Calu3 (cell line): Measurements from ENCODE around the gene KLC1. TPM values are rescaled to one million over a fixed set of nuclear protein-coding genes. Genes with fewer than 3 reads are reported as not detected.

Experiments
- BruUV-seq: library from RNA; stranded (reverse); fragments of 400-500 nt; replicated peaks from 2 replicates; lab custom pipeline; 2021; lab: Mats Ljungman, UMichigan
- CTCF ChIA-PET: fragments of 300-600 bp; sonication (Branson Sonifier 250); formaldehyde crosslinking; loops from one replicate; lab custom pipeline; 2022; ENCODE audit warnings: antibody characterized with exemption; lab: Charles Lee
- DNase-seq: peaks from one replicate; pipeline ENCODE4 v3.0.0; 2022
- H3K27ac Mint-ChIP-seq: one replicate; pipeline ENCODE4 v1.8.0; 2022; ENCODE audit warnings: mixed read lengths; ENCODE audit not compliant: unreplicated experiment
- H3K27me3 Mint-ChIP-seq: one replicate; pipeline ENCODE4 v1.8.0; 2022; ENCODE audit warnings: mixed read lengths; ENCODE audit not compliant: unreplicated experiment
- H3K36me3 Mint-ChIP-seq: one replicate; pipeline ENCODE4 v1.8.0; 2022; ENCODE audit warnings: mild to moderate bottlenecking, moderate library complexity, mixed read lengths; ENCODE audit not compliant: insufficient read depth, unreplicated experiment
- H3K4me1 Mint-ChIP-seq: one replicate; pipeline ENCODE4 v1.8.0; 2022; ENCODE audit warnings: mild to moderate bottlenecking, low read depth, mixed read lengths; ENCODE audit not compliant: unreplicated experiment
- H3K4me3 Mint-ChIP-seq: one replicate; pipeline ENCODE4 v1.8.0; 2022; ENCODE audit warnings: mild to moderate bottlenecking, low read depth, moderate library complexity, mixed read lengths; ENCODE audit not compliant: unreplicated experiment
- H3K9me3 Mint-ChIP-seq: one replicate; pipeline ENCODE4 v1.8.0; 2022; ENCODE audit warnings: low read depth, mixed read lengths; ENCODE audit not compliant: unreplicated experiment
- CTCF ChIP-seq: fragments of 200-600 bp; IDR thresholded peaks from one replicate; pipeline ENCODE4 v1.8.0; 2022; ENCODE audit warnings: antibody characterized with exemption; ENCODE audit not compliant: unreplicated experiment
- intact Hi-C: fragments of 100-400 bp; cut with micrococcal nuclease; formaldehyde crosslinking; loops from one replicate; pipeline ENCODE4 v1.10.0; 2022; ENCODE audit not compliant: unreplicated experiment
- total RNA-seq: library from RNA; stranded (reverse); gene quantifications from 2 replicates; pipeline ENCODE4 v1.2.3, GENCODE V29; 2022

KLC1 gene
- total RNA-seq, 1 experiment from 2014 or later, result 124 TPM

DNA sequence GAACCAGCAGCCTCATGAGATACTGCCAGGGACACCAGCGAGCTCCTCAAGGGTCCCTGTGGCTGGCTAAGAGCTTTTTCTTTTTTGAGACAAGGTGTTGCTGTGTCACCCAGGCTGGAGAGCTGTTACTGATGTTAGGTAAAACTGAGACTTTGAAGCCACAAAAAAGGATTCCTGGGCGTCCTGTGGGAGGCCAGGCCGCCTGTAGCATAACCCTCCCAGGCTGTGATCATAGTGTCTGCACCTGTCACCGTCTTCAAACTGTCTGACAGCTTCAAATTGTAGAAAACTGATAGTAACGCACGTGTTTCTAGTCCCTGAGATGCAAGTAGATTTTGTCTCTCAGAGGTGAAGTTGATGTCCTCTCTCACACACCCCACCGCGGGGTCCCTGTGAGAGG lies 90.7 kb downstream of the KLC1 start:
- H3K36me3 Mint-ChIP-seq, result peaks cover 36% of the 10 kb centered on the region
- CTCF ChIA-PET, result no interaction called here
- no peak for DNase-seq
- no peak overlapping the region for H3K27ac Mint-ChIP-seq
- intact Hi-C loops, result no loop called here
- no TSS peak for BruUV-seq
- H3K4me3 Mint-ChIP-seq, result no peak overlapping the region
- TF ChIP-seq CTCF, result no peak
- no peaks in the 10 kb centered on the region for H3K27me3 Mint-ChIP-seq
- H3K9me3 Mint-ChIP-seq, result no peaks in the 10 kb centered on the region
- peaks cover 23% of the 10 kb centered on the region for H3K4me1 Mint-ChIP-seq

- no peak for TF ChIP-seq CTCF
- peak; percentile 17 for DNase-seq
- Mint-ChIP-seq H3K36me3 (peaks cover 20% of the 10 kb centered on the region), H3K27me3 (no peaks in the 10 kb centered on the region), H3K27ac (no peak overlapping the region), H3K9me3 (no peaks in the 10 kb centered on the region), H3K4me1 (peaks cover 23% of the 10 kb centered on the region), H3K4me3 (no peak overlapping the region)
- no TSS peak for BruUV-seq
- intact Hi-C loops, result no loop called here
- CTCF ChIA-PET, result no interaction called here
These were observed 92.5 kb downstream of the KLC1 start for GRCh38 chr14:103721334-103722120.

- no peaks in the 10 kb centered on the region for H3K27me3 Mint-ChIP-seq
- intact Hi-C loops, result no loop called here
- no TSS peak for BruUV-seq
- H3K27ac Mint-ChIP-seq, result no peak overlapping the region
- H3K36me3 Mint-ChIP-seq, result peaks cover 2% of the 10 kb centered on the region
- DNase-seq, result no peak
- TF ChIP-seq CTCF, result no peak
- H3K4me1 Mint-ChIP-seq, result peaks cover 8% of the 10 kb centered on the region
- no peaks in the 10 kb centered on the region for H3K9me3 Mint-ChIP-seq
- CTCF ChIA-PET, result no interaction called here
- no peak overlapping the region for H3K4me3 Mint-ChIP-seq
These were observed 94.7 kb downstream of the KLC1 start for GRCh38 chr14:103723748-103724081.

DNA sequence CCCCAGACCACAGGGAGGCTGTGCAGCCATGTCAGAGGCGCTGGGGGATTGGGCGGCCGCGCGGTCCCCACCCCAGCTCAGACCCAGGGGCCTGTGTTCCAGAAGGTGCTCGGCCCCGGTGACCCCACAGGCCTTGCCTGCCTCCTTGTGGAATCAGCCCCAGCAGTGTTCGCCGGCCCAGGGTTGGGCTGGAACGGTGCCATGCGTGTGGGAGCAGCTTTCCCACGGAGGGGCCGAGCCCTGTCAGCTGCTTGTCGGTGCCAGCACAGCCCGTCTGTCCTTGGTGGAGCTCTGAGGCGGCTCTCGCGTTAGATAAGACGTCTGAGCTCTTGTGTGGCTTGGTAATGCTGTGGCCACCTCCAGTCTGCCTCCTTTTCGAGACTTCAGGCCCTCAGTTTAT lies 95.1 kb downstream of the KLC1 start:
- no peak for TF ChIP-seq CTCF

More for the DNA sequence above, 95.1 kb downstream of the KLC1 start:
- Mint-ChIP-seq H3K36me3 (no peaks in the 10 kb centered on the region), H3K27me3 (no peaks in the 10 kb centered on the region), H3K9me3 (no peaks in the 10 kb centered on the region), H3K4me1 (peaks cover 8% of the 10 kb centered on the region), H3K27ac (no peak overlapping the region), H3K4me3 (no peak overlapping the region)
- intact Hi-C loops, result no loop called here
- CTCF ChIA-PET, result no interaction called here
- BruUV-seq, result no TSS peak
- no peak for DNase-seq
